ENCODE measurements around the gene JMJD1C. TPM values are rescaled to one million over a fixed set of nuclear protein-coding genes. Genes with fewer than 3 reads are reported as not detected.
"Not testable (repeated sequence)": the region's sequence is repeated elsewhere in the genome, so short reads cannot be mapped to it uniquely, and the experiment has no call there.

Gene JMJD1C
- total and polyA plus RNA-seq, 9 donors = 45.4 to 140 (median 78.2) TPM

DNA sequence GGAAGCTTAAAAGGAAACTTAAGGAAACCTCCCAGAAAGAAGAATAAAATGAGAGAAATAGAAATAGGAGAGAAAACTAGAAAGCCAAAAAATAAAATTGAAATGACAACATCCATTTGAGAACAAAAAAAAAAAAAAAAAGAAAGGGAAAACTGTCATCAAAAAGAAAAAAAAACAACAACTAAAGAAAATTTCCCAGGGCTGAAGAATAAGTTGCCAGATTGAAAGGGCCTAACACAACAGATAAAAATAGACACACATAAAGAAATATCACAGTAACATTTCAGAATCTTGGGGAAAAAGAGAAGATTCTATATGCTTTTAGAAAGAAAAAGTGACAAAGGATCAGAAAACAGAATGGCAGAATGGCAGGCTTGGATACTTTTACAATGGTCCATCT, 157.1 kb downstream of the JMJD1C start:
- intact Hi-C loops (cut with DNase I) = no loop called here
- no peaks in the 10 kb centered on the region for H3K27me3 ChIP-seq
- H3K4me1 ChIP-seq (ENCODE audit: insufficient read depth) = no peaks in the 10 kb centered on the region
- H3K4me3 ChIP-seq = no peak overlapping the region
- H3K27ac ChIP-seq = no peak overlapping the region
- no peaks in the 10 kb centered on the region for H3K9me3 ChIP-seq
- TF ChIP-seq POLR2A (IDR thresholded peaks at IDR 0.05) = no peak
- TF ChIP-seq, protein P1, sequence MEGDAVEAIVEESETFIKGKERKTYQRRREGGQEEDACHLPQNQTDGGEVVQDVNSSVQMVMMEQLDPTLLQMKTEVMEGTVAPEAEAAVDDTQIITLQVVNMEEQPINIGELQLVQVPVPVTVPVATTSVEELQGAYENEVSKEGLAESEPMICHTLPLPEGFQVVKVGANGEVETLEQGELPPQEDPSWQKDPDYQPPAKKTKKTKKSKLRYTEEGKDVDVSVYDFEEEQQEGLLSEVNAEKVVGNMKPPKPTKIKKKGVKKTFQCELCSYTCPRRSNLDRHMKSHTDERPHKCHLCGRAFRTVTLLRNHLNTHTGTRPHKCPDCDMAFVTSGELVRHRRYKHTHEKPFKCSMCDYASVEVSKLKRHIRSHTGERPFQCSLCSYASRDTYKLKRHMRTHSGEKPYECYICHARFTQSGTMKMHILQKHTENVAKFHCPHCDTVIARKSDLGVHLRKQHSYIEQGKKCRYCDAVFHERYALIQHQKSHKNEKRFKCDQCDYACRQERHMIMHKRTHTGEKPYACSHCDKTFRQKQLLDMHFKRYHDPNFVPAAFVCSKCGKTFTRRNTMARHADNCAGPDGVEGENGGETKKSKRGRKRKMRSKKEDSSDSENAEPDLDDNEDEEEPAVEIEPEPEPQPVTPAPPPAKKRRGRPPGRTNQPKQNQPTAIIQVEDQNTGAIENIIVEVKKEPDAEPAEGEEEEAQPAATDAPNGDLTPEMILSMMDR (IDR thresholded peaks at IDR 0.05) = no peak
- no peak for TF ChIP-seq EP300 (IDR thresholded peaks at IDR 0.05)
- no peaks in the 10 kb centered on the region for H3K36me3 ChIP-seq
- no peak for DNase-seq

GRCh38 chr10:63304146-63304545, 161.6 kb downstream of the JMJD1C start:
- DNase-seq = no peak
- TF ChIP-seq EP300 (IDR thresholded peaks at IDR 0.05) = no peak
- TF ChIP-seq, protein P1 (IDR thresholded peaks at IDR 0.05) = no peak
- TF ChIP-seq POLR2A (IDR thresholded peaks at IDR 0.05) = no peak
- Histone ChIP-seq H3K27ac (no peak overlapping the region), H3K36me3 (no peaks in the 10 kb centered on the region), H3K4me1 (ENCODE audit: insufficient read depth) (peaks cover 12% of the 10 kb centered on the region), H3K4me3 (no peak overlapping the region), H3K9me3 (no peaks in the 10 kb centered on the region), H3K27me3 (no peaks in the 10 kb centered on the region)
- intact Hi-C loops (cut with DNase I) = no loop called here
- WGBS, 3 donors = 47 to 63% (median 57%) methylated on average over 3 of the region's 3 CpGs

GRCh38 chr10:63300801-63301200, 165.0 kb downstream of the JMJD1C start:
- no peak for TF ChIP-seq EP300 (IDR thresholded peaks at IDR 0.05)
- TF ChIP-seq POLR2A (IDR thresholded peaks at IDR 0.05) = no peak
- TF ChIP-seq, protein P1 (IDR thresholded peaks at IDR 0.05) = no peak
- no peak overlapping the region for H3K4me3 ChIP-seq
- no peaks in the 10 kb centered on the region for H3K36me3 ChIP-seq
- H3K4me1 ChIP-seq (ENCODE audit: insufficient read depth) = peaks cover 18% of the 10 kb centered on the region
- DNase-seq = no peak
- H3K27me3 ChIP-seq = no peaks in the 10 kb centered on the region
- H3K27ac ChIP-seq = no peak overlapping the region
- intact Hi-C loops (cut with DNase I) = no loop called here
- H3K9me3 ChIP-seq = no peaks in the 10 kb centered on the region
- whole genome bisulfite sequencing, 3 donors = 69 to 77% (median 77%) methylated on average over 3 of the region's 3 CpGs

- no peaks in the 10 kb centered on the region for H3K36me3 ChIP-seq
- 89 to 97% (median 95%) methylated on average over 8 of the region's 8 CpGs for WGBS, 3 donors
- no peak overlapping the region for H3K27ac ChIP-seq
- DNase-seq = no peak
- H3K9me3 ChIP-seq = no peaks in the 10 kb centered on the region
- TF ChIP-seq, protein P1 (IDR thresholded peaks at IDR 0.05) = no peak
- TF ChIP-seq POLR2A (IDR thresholded peaks at IDR 0.05) = no peak
- no peak for TF ChIP-seq EP300 (IDR thresholded peaks at IDR 0.05)
- peaks cover 18% of the 10 kb centered on the region for H3K4me1 ChIP-seq (ENCODE audit: insufficient read depth)
- H3K4me3 ChIP-seq = no peak overlapping the region
- H3K27me3 ChIP-seq = no peaks in the 10 kb centered on the region
- intact Hi-C loops (cut with DNase I) = no loop called here
Measured at GRCh38 chr10:63297941-63298340, 167.8 kb downstream of the JMJD1C start.

GRCh38 chr10:63294781-63295180, 171.0 kb downstream of the JMJD1C start:
- Histone ChIP-seq H3K4me3 (no peak overlapping the region), H3K9me3 (no peaks in the 10 kb centered on the region), H3K36me3 (no peaks in the 10 kb centered on the region), H3K27ac (no peak overlapping the region), H3K4me1 (ENCODE audit: insufficient read depth) (peaks cover 8% of the 10 kb centered on the region), H3K27me3 (no peaks in the 10 kb centered on the region)
- 68 to 87% (median 82%) methylated on average over 2 of the region's 2 CpGs for WGBS, 3 donors
- TF ChIP-seq POLR2A (IDR thresholded peaks at IDR 0.05) (no peak), EP300 (IDR thresholded peaks at IDR 0.05) (no peak)
- TF ChIP-seq, protein P1 (IDR thresholded peaks at IDR 0.05) = no peak
- intact Hi-C loops (cut with DNase I) = no loop called here
- DNase-seq = no peak

DNA sequence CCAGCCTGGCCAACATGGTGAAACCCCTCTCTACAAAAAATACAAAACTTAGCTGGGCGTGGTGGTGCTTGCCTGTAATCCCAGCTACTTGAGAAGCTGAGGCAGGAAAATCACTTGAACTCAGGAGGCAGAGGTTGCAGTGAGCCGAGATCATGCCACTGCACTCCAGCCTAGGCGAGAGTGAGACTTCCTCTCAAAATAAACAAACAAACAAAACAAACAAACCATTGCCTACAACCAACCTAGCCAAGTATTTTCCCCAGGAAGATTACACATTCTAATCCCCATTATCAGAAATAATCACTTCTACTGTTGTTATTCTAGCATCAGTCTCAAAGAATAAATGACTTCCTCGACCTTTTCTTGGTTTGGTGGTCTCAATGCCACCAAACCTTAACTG, 172.9 kb downstream of the JMJD1C start:
- H3K36me3 ChIP-seq; H3K9me3 ChIP-seq; H3K27ac ChIP-seq; H3K4me1 ChIP-seq (ENCODE audit: insufficient read depth); H3K4me3 ChIP-seq; intact Hi-C loops (cut with DNase I); H3K27me3 ChIP-seq; DNase-seq: not testable (repeated sequence)
- 93 to 95% (median 94%) methylated on average over 4 of the region's 4 CpGs for WGBS, 3 donors

All from ovary (tissue), 9 donors.